T47D (cell line): ENCODE measurements around the gene CUL9.
A peak's percentile ranks its signal among the peaks of the same experiment; 100 is the strongest.

Source experiments
- DNase-seq, 2 experiments: peaks; one replicate each; pipeline versions ENCODE4 v3.0.0 to v3.0.0-alpha.2; 2011 to 2012; ENCODE audit warnings: low read depth in 1 of 2, low spot score in 1 of 2
- JUND ChIP-seq: IDR thresholded peaks from 2 replicates; pipeline ENCODE4 v1.6.1; 2012; ENCODE audit warnings: low read depth
- in situ Hi-C: cut with HindIII; loops from 2 replicates; pipeline ENCODE4 v1.10.0; 2016; ENCODE audit warnings: low sequenced_read_pairs, low pct_unique_long_range_greater_than_20kb

Gene CUL9

GRCh38 chr6:43262000-43262779 lies 80.2 kb downstream of the CUL9 start:
- TF ChIP-seq JUND, result no peak
- DNase-seq, result peak in 1 of 2 experiments; percentile 47
- in situ Hi-C loops, result no loop called here

GRCh38 chr6:43262780-43263313 lies 80.9 kb downstream of the CUL9 start:
- no peak for DNase-seq
- in situ Hi-C loops, result no loop called here

GRCh38 chr6:43263314-43264178 lies 81.5 kb downstream of the CUL9 start:
- in situ Hi-C loops, result no loop called here

More at GRCh38 chr6:43262780-43263313, 80.9 kb downstream of the CUL9 start:
- TF ChIP-seq JUND, result no peak

GRCh38 chr6:43264599-43265145 lies 82.7 kb downstream of the CUL9 start:
- in situ Hi-C loops, result no loop called here
- TF ChIP-seq JUND, result no peak

More at GRCh38 chr6:43263314-43264178, 81.5 kb downstream of the CUL9 start:
- no peak for TF ChIP-seq JUND
- peak; percentile 84 to 98 for DNase-seq

GRCh38 chr6:43265564-43265963 lies 83.6 kb downstream of the CUL9 start:
- DNase-seq, result no peak
- TF ChIP-seq JUND, result no peak
- in situ Hi-C loops, result no loop called here

More at GRCh38 chr6:43264599-43265145, 82.7 kb downstream of the CUL9 start:
- no peak for DNase-seq

- no peak for TF ChIP-seq JUND
- in situ Hi-C loops, result no loop called here
- DNase-seq, result no peak
Observed at GRCh38 chr6:43267619-43268354, 85.8 kb downstream of the CUL9 start.

- DNase-seq, result no peak
- in situ Hi-C loops, result no loop called here
- no peak for TF ChIP-seq JUND
Observed at GRCh38 chr6:43268355-43268700, 86.3 kb downstream of the CUL9 start.

- no peak for DNase-seq
- in situ Hi-C loops, result no loop called here
- no peak for TF ChIP-seq JUND
Observed at GRCh38 chr6:43268782-43269272, 86.8 kb downstream of the CUL9 start.

- no peak for DNase-seq
- in situ Hi-C loops, result no loop called here
- no peak for TF ChIP-seq JUND
Observed at GRCh38 chr6:43269273-43270007, 87.4 kb downstream of the CUL9 start.

- in situ Hi-C loops, result no loop called here
- DNase-seq, result no peak
- no peak for TF ChIP-seq JUND
Observed at GRCh38 chr6:43271103-43271815, 89.3 kb downstream of the CUL9 start.

GRCh38 chr6:43271944-43272343 lies 89.9 kb downstream of the CUL9 start:
- no peak for DNase-seq
- no peak for TF ChIP-seq JUND
- in situ Hi-C loops, result no loop called here
